ENCODE data around the gene UQCRC2.

DNA sequence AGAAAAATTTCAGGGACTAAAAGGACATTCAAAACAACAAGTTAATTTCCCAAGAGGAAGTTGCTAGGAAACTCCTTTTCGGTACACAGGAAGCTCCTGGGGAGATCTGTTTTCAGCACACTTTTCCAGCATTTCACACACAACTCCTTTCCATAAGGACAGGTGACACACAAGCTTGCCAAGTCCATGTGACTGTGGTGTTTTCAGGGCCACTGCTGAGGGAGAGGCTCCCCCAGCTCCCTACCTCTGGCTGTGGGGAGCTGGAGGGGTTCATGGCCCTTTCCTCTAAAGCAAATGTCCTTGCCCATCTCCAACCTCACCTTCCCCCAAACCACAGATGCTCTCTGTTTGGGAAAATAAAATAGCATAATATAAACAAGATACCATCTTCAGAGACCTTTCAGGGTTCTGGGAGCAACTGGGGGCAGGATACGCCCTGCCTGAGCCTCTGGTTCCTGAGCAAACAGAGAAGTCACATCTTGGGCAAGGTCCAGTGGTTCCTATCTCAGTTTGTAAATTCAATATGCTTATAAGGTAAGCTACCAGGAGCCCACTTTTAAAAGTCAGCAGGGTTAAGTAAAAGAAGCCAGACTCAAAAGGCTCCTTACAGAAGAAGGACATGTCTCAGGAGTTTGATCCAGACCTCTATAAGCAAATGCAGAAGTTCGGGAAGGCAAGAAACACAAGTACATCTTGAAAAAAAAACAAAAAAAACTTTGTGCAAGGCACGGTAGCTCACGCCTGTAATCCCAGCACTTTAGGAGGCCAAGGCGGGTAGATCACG, 44.7 kb downstream of the UQCRC2 start:
- TF ChIP-seq TAF1 (IDR thresholded peaks at IDR 0.05; ENCODE audit: borderline replicate concordance, low read depth, low read length) (no peak), TEAD4 (IDR thresholded peaks at IDR 0.05; ENCODE audit: borderline replicate concordance, insufficient read depth) (no peak), RAD21 (IDR thresholded peaks at IDR 0.05; ENCODE audit: low read length) (no peak), EP300 (IDR thresholded peaks at IDR 0.05; ENCODE audit: borderline replicate concordance in 1 of 2, low read depth in 1 of 2, low read length in 1 of 2) (no peak), EZH2phosphoT487 (IDR thresholded peaks at IDR 0.05; ENCODE audit: borderline replicate concordance, low read depth) (no peak)
- TF ChIP-seq, protein P1, sequence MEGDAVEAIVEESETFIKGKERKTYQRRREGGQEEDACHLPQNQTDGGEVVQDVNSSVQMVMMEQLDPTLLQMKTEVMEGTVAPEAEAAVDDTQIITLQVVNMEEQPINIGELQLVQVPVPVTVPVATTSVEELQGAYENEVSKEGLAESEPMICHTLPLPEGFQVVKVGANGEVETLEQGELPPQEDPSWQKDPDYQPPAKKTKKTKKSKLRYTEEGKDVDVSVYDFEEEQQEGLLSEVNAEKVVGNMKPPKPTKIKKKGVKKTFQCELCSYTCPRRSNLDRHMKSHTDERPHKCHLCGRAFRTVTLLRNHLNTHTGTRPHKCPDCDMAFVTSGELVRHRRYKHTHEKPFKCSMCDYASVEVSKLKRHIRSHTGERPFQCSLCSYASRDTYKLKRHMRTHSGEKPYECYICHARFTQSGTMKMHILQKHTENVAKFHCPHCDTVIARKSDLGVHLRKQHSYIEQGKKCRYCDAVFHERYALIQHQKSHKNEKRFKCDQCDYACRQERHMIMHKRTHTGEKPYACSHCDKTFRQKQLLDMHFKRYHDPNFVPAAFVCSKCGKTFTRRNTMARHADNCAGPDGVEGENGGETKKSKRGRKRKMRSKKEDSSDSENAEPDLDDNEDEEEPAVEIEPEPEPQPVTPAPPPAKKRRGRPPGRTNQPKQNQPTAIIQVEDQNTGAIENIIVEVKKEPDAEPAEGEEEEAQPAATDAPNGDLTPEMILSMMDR (IDR thresholded peaks at IDR 0.05): no peak
- TF ChIP-seq, protein P2, sequence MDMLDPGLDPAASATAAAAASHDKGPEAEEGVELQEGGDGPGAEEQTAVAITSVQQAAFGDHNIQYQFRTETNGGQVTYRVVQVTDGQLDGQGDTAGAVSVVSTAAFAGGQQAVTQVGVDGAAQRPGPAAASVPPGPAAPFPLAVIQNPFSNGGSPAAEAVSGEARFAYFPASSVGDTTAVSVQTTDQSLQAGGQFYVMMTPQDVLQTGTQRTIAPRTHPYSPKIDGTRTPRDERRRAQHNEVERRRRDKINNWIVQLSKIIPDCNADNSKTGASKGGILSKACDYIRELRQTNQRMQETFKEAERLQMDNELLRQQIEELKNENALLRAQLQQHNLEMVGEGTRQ (IDR thresholded peaks at IDR 0.05; ENCODE audit: borderline replicate concordance, low read depth, low read length): no peak
